GM12878 (cell line): ENCODE measurements around the gene PURA.

ENCODE experiments used
- POLR2A ChIP-seq: IDR thresholded peaks from 2 replicates; pipeline ENCODE4 v1.6.1; 2011; ENCODE audit warnings: low read depth, mild to moderate bottlenecking, low read length
- TF ChIP-seq, protein P1 (sequence below), 3 experiments: IDR thresholded peaks in 2 of 3; conservative IDR thresholded peaks in 1 of 3; 2 replicates each; pipeline ENCODE4 v1.5.1; 2011; ENCODE audit warnings: low read depth in 3 of 3, low read length in 3 of 3, mild to moderate bottlenecking in 3 of 3, control low read depth in 2 of 3, moderate library complexity in 2 of 3, inconsistent platforms in 1 of 3, mixed read lengths in 1 of 3; ENCODE audit not compliant: control insufficient read depth in 2 of 3, insufficient read depth in 1 of 3; ENCODE audit errors: extremely low read depth in 1 of 3

DNA sequence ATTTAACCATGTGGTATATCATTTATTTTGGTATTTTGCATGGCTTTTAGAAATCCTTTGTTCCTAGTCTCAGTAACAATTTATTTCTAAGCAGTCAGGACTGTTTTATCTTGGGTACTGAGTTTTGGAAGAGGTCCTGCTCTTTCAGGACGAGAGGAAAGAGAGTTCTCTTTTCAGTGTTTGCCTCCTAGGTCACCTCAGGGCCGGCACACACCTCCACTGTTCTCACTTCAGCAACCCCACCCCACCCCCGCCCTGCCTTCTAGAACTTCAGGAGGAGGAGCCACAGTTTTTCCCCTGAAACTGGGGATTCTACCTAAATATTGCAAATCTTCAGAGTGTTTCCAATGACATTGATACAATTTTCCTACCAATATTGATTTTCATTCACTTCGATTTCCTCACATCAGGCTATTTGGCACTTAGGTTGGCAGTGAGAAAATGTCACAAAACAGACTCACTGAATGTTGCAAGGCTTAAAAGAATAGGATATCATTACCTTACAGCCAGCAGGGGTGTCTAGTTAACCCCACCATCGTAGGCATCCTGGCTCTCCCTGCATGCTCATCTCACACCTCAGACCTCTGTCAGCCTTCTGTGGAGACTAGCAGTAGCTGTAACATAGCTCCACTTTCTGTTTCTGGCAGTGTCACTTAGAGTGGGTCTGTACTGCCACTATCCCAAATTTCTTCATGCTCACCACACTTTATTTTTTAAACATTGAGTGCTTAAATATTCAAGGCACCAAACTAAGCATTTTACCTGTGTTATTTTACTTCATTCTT is 17.2 kb downstream of the PURA start:
- TF ChIP-seq, protein P1, sequence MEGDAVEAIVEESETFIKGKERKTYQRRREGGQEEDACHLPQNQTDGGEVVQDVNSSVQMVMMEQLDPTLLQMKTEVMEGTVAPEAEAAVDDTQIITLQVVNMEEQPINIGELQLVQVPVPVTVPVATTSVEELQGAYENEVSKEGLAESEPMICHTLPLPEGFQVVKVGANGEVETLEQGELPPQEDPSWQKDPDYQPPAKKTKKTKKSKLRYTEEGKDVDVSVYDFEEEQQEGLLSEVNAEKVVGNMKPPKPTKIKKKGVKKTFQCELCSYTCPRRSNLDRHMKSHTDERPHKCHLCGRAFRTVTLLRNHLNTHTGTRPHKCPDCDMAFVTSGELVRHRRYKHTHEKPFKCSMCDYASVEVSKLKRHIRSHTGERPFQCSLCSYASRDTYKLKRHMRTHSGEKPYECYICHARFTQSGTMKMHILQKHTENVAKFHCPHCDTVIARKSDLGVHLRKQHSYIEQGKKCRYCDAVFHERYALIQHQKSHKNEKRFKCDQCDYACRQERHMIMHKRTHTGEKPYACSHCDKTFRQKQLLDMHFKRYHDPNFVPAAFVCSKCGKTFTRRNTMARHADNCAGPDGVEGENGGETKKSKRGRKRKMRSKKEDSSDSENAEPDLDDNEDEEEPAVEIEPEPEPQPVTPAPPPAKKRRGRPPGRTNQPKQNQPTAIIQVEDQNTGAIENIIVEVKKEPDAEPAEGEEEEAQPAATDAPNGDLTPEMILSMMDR (IDR thresholded peaks at IDR 0.05 in 2 of 3, conservative IDR thresholded peaks at IDR 0.05 in 1 of 3; ENCODE audit: control insufficient read depth in 2 of 3, extremely low read depth in 1 of 3, insufficient read depth in 1 of 3, low read depth in 3 of 3, low read length in 3 of 3), result no peak
- no peak for TF ChIP-seq POLR2A
